Loucy (cell line): Measurements from ENCODE around the gene STK39.

Experiments used
- H2AFZ ChIP-seq: fragments of 200-600 bp; sonication (generic); 2 replicates; pipeline ENCODE4 v1.6.0; 2016; ENCODE audit warnings: antibody characterized with exemption, mild to moderate bottlenecking, low read length, moderate library complexity
- H3F3A ChIP-seq: fragments of 200-600 bp; 2 replicates; pipeline ENCODE4 v1.6.0; 2016; ENCODE audit warnings: antibody characterized with exemption, low read depth, mild to moderate bottlenecking
- H3K27me3 ChIP-seq: fragments of 200-600 bp; sonication (generic); 2 replicates; pipeline ENCODE4 v1.6.1; 2014; ENCODE audit warnings: low read length, mild to moderate bottlenecking; ENCODE audit not compliant: insufficient read depth, poor library complexity, severe bottlenecking
- H3K36me3 ChIP-seq: fragments of 200-600 bp; sonication (generic); 2 replicates; pipeline ENCODE4 v1.6.1; 2016; ENCODE audit warnings: low read length; ENCODE audit not compliant: insufficient read depth
- H3K4me1 ChIP-seq: fragments of 200-600 bp; sonication (generic); 2 replicates; pipeline ENCODE4 v1.5.1; 2014; ENCODE audit warnings: low read length, mild to moderate bottlenecking; ENCODE audit not compliant: insufficient read depth, poor library complexity, severe bottlenecking
- H3K4me2 ChIP-seq: fragments of 200-600 bp; sonication (generic); 2 replicates; pipeline ENCODE4 v1.6.0; 2014; ENCODE audit warnings: antibody characterized with exemption, low read length, low read depth, mild to moderate bottlenecking; ENCODE audit not compliant: poor library complexity, severe bottlenecking
- H3K4me3 ChIP-seq: fragments of 200-600 bp; sonication (generic); 2 replicates; pipeline ENCODE4 v1.5.1; 2014; ENCODE audit warnings: low read length, mild to moderate bottlenecking, mixed read lengths; ENCODE audit not compliant: poor library complexity, severe bottlenecking
- H3K79me2 ChIP-seq: fragments of 200-600 bp; sonication (generic); 2 replicates; pipeline ENCODE4 v1.6.1; 2014; ENCODE audit warnings: low read length; ENCODE audit not compliant: insufficient read depth
- H3K9ac ChIP-seq: fragments of 200-600 bp; sonication (generic); 2 replicates; pipeline ENCODE4 v1.6.0; 2014; ENCODE audit warnings: mild to moderate bottlenecking, low read depth, low read length, moderate library complexity; ENCODE audit not compliant: poor library complexity, severe bottlenecking
- H3K9me2 ChIP-seq: fragments of 200-600 bp; sonication (generic); replicated peaks from 2 replicates; pipeline ENCODE4 v1.6.1; 2016; ENCODE audit warnings: low read depth, low read length, mixed read lengths
- H3K9me3 ChIP-seq: fragments of 200-600 bp; sonication (generic); 2 replicates; pipeline ENCODE4 v1.6.1; 2014; ENCODE audit warnings: mild to moderate bottlenecking, antibody characterized with exemption, low read length, low read depth; ENCODE audit not compliant: insufficient read depth
- H4K20me1 ChIP-seq: fragments of 200-600 bp; sonication (generic); 2 replicates; pipeline ENCODE4 v1.6.0; 2014; ENCODE audit warnings: antibody characterized with exemption, low read length, mild to moderate bottlenecking; ENCODE audit not compliant: insufficient read depth, poor library complexity, severe bottlenecking
- CTCF ChIP-seq: fragments of 200-600 bp; sonication (generic); conservative IDR thresholded peaks from 2 replicates; pipeline ENCODE4 v1.5.1; 2014; ENCODE audit warnings: mild to moderate bottlenecking, antibody characterized with exemption, low read length
- EZH2phosphoT487 ChIP-seq: fragments of 200-600 bp; IDR thresholded peaks from 2 replicates; pipeline ENCODE4 v1.6.1; 2018; ENCODE audit warnings: antibody characterized with exemption, mild to moderate bottlenecking, moderate library complexity, borderline replicate concordance

STK39 gene

GRCh38 chr2:168059758-168060157 lies 187.6 kb downstream of the STK39 start:
- Histone ChIP-seq H2AFZ (no peak overlapping the region), H3K9me2 (no peaks in the 10 kb centered on the region), H3F3A (no peaks in the 10 kb centered on the region), H3K27me3 (no peaks in the 10 kb centered on the region), H3K4me3 (no peak overlapping the region), H3K4me2 (no peak overlapping the region), H3K9ac (no peak overlapping the region), H3K79me2 (no peaks in the 10 kb centered on the region), H4K20me1 (no peaks in the 10 kb centered on the region), H3K36me3 (peaks cover 69% of the 10 kb centered on the region; the same call in 1 of the 2 replicates), H3K9me3 (no peaks in the 10 kb centered on the region), H3K4me1 (peaks cover 5% of the 10 kb centered on the region)
- TF ChIP-seq CTCF (no peak), EZH2phosphoT487 (no peak)

GRCh38 chr2:168058675-168059074 lies 188.7 kb downstream of the STK39 start:
- Histone ChIP-seq H3K4me1 (peaks cover 6% of the 10 kb centered on the region), H3K9ac (no peak overlapping the region), H3K36me3 (peaks cover 59% of the 10 kb centered on the region; the same call in 1 of the 2 replicates), H3K4me3 (no peak overlapping the region), H4K20me1 (no peaks in the 10 kb centered on the region), H3K9me2 (no peaks in the 10 kb centered on the region), H3K9me3 (no peaks in the 10 kb centered on the region), H3K27me3 (no peaks in the 10 kb centered on the region), H3K79me2 (no peaks in the 10 kb centered on the region), H2AFZ (no peak overlapping the region), H3F3A (no peaks in the 10 kb centered on the region), H3K4me2 (no peak overlapping the region)
- TF ChIP-seq EZH2phosphoT487 (no peak), CTCF (no peak)

GRCh38 chr2:168056242-168056787 lies 191.1 kb downstream of the STK39 start:
- Histone ChIP-seq H3K9ac (no peak overlapping the region), H4K20me1 (no peaks in the 10 kb centered on the region), H2AFZ (no peak overlapping the region), H3K4me1 (peaks cover 6% of the 10 kb centered on the region), H3K36me3 (peaks cover 48% of the 10 kb centered on the region; the same call in 1 of the 2 replicates), H3K4me3 (no peak overlapping the region), H3K9me3 (no peaks in the 10 kb centered on the region), H3K79me2 (no peaks in the 10 kb centered on the region), H3F3A (no peaks in the 10 kb centered on the region), H3K9me2 (no peaks in the 10 kb centered on the region), H3K4me2 (no peak overlapping the region), H3K27me3 (no peaks in the 10 kb centered on the region)
- TF ChIP-seq CTCF (no peak), EZH2phosphoT487 (no peak)
